NOMO-1 (cell line): ENCODE data around the gene HP1BP3.

ENCODE experiments used
- DNase-seq, 2 experiments: peaks; one replicate each; lab custom pipeline; 2025; ENCODE audit not compliant: unreplicated experiment in 2 of 2; lab: John Stamatoyannopoulos, UW

Gene HP1BP3

DNA sequence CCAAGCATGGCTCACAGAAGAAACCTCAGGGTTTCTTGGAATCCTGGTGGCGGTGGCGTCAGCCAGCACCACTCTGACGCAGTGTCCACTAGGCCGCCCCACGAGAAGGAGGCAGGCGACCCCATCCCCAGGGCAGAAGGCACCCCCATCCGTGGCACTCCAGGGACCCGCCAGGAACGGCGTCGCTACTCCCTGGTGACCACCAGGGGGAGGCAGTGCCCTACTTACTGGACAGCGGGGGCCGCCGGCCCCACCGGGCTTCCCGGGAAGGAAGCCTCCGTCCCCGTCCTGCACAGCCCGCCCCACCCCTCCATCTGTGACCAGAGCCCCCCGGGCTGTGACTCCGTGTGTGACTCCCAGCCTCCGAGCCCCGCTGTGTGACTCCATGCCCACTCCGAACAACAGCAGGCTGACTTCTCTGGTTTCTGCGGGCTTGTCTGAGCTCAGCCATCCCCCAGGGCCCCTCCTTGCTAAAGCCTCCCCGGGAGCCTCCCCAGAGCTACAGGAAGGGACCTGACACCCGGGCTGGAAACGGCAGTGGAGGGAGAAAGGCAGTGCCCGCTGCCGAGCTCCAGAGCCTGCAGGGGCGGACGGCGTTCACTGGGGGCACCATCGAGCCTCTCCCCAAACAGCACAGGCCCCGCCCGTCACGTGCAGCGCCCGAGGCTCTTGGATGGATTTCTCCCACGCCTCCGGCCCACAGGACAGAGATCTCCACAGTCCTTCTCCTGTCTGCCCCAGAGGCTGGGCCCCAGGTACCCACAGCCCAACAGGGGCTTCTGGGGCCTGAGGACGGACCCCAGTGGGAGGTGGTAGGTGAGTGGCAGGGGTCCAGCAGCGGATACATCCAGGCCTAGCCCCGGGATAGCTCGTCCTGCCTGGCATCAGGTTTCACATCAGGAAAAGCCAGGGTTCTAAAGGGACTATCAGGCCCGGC lies 90.4 kb downstream of the HP1BP3 start:
- peak; percentile 69 to 76 for DNase-seq

DNA sequence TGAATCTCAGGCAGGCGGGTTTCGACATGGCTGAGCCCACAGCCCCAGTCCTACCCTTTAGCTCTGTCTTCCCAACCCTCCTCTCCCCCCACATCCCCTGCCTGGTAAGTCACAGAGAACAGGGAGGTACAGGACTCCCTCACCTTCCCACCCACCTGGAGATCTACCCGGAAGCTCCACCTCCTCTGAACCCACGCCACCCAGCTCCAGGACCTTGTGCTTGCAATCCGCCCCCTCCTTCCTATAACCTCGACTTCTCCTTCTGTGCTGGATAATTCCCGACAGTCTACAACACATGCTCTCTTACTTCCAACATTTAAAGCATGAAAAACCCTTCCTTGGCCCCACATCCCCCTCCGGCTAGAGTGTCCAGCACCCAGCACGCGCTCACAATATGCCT lies 91.6 kb downstream of the HP1BP3 start:
- DNase-seq: no peak

DNA sequence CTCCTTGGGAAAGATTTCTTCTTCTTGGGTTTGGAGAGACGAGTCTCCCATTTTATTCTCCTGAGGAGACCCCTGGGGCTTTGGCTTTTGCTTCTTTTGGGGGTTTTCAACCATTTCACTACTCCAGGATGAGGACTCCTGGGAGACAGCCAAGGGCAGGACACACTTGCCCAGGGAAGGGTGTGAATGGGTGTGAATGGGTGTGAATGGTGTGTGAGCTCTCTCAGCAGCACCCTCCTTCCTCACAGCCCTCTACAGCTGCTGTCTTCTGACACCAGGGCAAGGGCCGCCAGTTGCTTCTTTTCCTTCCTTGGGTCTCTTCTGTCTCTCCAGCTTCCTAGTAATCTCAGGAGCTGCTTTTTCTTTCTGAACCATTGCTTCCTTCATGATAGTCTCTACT lies 93.5 kb downstream of the HP1BP3 start:
- no peak for DNase-seq
